SK-N-DZ (cell line): ENCODE data around the gene PLLP. TPM values are rescaled to one million over a fixed set of nuclear protein-coding genes. Genes with fewer than 3 reads are reported as not detected.

Experiments
- DNase-seq: peaks from one replicate; pipeline ENCODE4 v3.0.0-alpha.2; 2015; ENCODE audit warnings: low spot score
- polyA plus RNA-seq, 2 experiments: library from polyadenylated mRNA; depleted of rRNA; stranded (reverse); fragments of >200 nt; gene quantifications; 2 replicates each; pipeline ENCODE4 v1.2.3, GENCODE V29; 2014

Gene PLLP, protein sequence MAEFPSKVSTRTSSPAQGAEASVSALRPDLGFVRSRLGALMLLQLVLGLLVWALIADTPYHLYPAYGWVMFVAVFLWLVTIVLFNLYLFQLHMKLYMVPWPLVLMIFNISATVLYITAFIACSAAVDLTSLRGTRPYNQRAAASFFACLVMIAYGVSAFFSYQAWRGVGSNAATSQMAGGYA
- polyA plus RNA-seq (2014; cell fraction: cytosol; rRNA removed) = 1.3 and 3.9 TPM in 2 replicates
- polyA plus RNA-seq (2014; cell fraction: nucleus; rRNA removed) = 1.8 and 2.1 TPM in 2 replicates

- peak; percentile 53 for DNase-seq
Observed at GRCh38 chr16:57284209-57284951, at the start of gene PLLP. Gene PLLP, minus strand, starts transcription at chr16:57284672. Its CDS starts 132 bp downstream, at chr16:57284540.

- no peak for DNase-seq
Observed at GRCh38 chr16:57333402-57333801, 48.9 kb upstream of the PLLP start.

- no peak for DNase-seq
Observed at GRCh38 chr16:57331355-57331754, 46.9 kb upstream of the PLLP start.

GRCh38 chr16:57329718-57330327 lies 45.4 kb upstream of the PLLP start:
- DNase-seq = no peak

GRCh38 chr16:57325458-57325857 lies 41.0 kb upstream of the PLLP start:
- no peak for DNase-seq

GRCh38 chr16:57324749-57325148 lies 40.3 kb upstream of the PLLP start:
- DNase-seq = no peak

- no peak for DNase-seq
Observed at GRCh38 chr16:57319646-57320045, 35.2 kb upstream of the PLLP start.

DNA sequence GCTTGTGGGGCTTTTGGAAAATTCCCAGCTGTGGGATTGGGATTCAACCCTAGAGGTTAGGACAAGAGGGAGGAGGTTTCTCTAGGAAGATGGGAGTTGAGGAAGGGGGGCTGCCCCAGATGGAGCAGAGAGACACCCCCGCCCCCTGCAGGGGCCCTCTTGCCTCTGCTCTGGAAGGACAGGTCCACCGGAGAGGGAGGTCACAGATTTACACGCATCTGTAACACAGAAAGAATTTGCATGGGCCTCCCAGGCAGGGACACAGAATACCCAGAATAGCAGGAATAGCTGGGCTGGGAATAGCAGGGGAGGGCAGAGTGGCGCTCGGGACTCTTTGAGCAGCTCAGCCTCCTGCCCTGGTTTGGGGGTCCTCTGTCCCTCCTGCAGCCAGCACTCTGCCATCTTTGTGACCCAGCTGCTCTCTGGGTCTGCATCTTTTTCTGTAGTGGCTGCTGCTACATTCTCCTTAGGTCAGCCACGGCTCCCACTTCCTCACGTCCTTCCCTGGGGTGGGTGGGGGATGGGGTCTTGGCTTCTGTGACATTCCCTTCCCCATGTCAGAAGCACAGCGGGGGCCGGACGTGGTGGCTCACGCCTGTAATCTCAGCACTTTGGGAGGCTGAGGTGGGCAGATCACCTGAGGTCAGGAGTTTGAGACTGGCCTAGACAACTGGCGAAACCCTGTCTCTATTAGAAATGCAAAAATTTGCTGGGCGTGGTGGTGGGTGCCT lies 33.9 kb upstream of the PLLP start:
- DNase-seq = no peak

- no peak for DNase-seq
Observed at GRCh38 chr16:57316390-57317017, 32.0 kb upstream of the PLLP start.

- no peak for DNase-seq
Observed at GRCh38 chr16:57315416-57315815, 30.9 kb upstream of the PLLP start.

DNA sequence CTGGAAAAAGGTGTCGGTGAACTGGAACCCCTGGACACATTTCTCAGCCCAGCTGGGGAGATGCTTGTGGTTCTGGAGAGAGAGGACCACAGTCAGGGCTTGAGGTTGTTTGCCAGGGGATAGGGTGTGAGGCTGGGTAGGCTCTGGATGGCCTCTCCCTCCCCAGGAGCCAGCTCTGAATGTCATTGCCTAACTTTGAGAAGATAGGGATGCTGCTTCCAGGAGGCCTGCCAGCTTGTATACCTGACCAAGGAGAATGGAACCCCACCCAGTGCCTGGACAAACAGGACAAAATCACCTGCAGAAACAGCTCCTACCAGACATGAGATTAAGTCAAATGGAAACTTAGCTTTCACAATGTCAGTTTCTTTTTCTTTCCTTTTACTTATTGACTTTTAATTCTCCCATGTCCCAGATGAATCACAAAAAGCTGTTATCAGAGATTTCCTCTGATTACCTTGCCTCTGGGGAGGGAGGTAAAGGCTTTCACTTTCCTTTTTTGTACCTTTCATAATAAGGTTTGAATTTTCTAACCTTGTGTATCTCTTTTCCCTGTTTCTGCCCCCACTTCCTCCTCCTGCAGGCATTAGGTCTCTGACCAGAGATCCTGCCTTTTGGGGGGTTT lies 29.8 kb upstream of the PLLP start:
- DNase-seq = no peak

- DNase-seq = no peak
Observed at GRCh38 chr16:57313509-57313908, 29.0 kb upstream of the PLLP start.

DNA sequence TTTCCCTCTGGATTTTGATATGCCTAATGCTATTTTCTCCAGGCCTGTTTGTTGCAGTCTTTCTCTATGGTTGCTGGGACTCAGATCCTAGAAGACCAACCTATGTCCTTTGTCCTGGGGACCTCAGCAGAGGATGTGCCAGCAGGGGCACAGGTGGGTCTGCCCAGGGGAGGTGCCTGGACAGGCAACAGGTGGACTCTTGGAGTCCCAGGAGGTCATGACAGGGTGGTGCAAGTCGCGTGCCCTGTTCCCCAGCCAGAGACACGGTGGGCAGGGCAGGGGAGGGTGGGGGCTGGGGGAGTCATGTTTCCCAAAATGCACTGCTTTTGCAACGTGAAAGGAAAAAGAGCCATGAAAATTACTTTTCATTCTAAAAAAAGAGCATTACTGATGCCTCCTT lies 26.3 kb upstream of the PLLP start:
- DNase-seq = no peak

DNA sequence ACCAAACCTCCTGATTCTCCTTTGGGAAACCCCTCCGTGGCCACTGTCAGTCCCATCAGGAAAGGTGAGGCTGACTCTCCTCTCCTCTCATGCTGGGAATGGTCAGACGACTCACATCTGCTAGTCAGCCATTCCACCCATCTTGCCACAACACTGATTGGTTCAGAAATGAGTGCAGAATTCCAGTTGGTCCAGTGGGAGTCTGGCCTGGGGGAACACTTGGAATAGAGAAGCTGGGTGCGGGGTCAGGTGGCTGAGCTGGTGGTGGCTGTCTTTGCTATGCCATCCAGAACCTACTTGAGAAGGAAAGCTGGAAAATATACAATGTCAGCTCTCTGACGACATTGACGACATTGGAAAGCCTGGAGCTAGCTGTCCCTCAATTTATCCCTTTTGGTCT lies 23.6 kb upstream of the PLLP start:
- no peak for DNase-seq

- no peak for DNase-seq
Observed at GRCh38 chr16:57307365-57307764, 22.9 kb upstream of the PLLP start.

GRCh38 chr16:57306676-57307341 lies 22.3 kb upstream of the PLLP start:
- DNase-seq = no peak

DNA sequence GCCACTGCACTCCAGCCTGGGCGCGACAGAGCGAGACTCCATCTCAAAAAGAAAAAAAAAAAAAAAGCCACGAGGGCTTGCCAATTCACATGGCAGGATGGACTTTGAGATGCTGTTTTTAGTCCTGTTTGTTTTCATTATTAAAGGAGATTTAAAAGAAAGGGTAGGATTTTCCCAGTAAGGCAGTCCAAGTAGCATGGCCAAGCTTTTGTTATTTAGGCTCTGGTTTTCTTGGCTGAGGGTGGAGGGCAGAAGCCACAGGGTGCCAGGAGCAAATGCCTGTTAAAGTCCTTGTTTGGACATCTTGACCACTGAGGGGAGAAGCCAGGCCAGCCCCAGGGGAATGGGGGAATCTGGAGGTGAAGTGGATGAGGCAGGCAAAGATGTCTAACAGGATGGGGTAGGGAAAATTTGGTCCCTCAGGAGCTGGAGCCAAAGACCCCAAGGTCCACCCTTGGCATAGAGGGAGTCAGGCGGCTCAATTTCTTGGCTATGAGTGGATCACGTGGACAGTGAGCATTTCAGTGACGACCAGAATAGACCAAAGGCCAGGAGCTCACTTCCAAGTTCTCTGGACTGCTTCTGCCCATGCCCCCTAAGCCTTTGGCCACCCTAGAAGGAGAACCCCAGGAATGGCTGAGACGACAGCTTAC lies 20.8 kb upstream of the PLLP start:
- DNase-seq = no peak

- no peak for DNase-seq
Observed at GRCh38 chr16:57304169-57305061, 19.9 kb upstream of the PLLP start.

DNA sequence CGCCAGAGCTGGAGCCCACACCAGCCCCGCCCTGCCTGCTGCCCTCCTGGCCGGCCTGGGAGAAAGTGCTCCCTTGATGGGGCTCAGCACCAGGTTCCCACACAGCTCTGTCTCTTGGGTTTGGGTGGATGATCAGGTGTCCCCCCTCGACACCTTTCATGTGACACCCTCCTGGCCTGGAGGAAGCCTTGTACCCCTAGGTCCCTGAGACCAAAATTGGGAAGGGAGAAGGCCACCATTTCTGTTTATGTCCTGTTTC lies 19.4 kb upstream of the PLLP start:
- no peak for DNase-seq
